NT2/D1 (cell line): ENCODE results near the gene ADAMTS13.

Experiments used
- SUZ12 ChIP-seq: IDR thresholded peaks from 2 replicates; pipeline ENCODE4 v1.6.1; 2011; ENCODE audit not compliant: insufficient read length, insufficient read depth; ENCODE audit errors: extremely low read depth
- YY1 ChIP-seq: IDR thresholded peaks from 2 replicates; pipeline ENCODE4 v1.6.1; 2011; ENCODE audit not compliant: insufficient read length, insufficient read depth
- ZNF274 ChIP-seq: IDR thresholded peaks from 2 replicates; pipeline ENCODE4 v1.6.1; 2011; ENCODE audit warnings: mild to moderate bottlenecking, low read depth, low read length

GRCh38 chr9:133463864-133464615 is 41.9 kb downstream of the ADAMTS13 start:
- TF ChIP-seq YY1 (no peak), ZNF274 (no peak), SUZ12 (no peak)
